HCT116 (cell line): ENCODE results near the gene NKTR. TPM values are rescaled to one million over a fixed set of nuclear protein-coding genes. Genes with fewer than 3 reads are reported as not detected.

Source experiments
- ATAC-seq: fragments of 200-7000 bp; cut with Tn5 transposase; 2 replicates; pipeline ENCODE4 v1.9.1; 2020; ENCODE audit warnings: mild to moderate bottlenecking, moderate library complexity
- BruUV-seq: library from RNA; stranded (reverse); fragments of 400-500 nt; replicated peaks from 2 replicates; lab custom pipeline; 2021; lab: Mats Ljungman, UMichigan
- CTCF ChIA-PET: fragments of 300-600 bp; sonication (Branson Sonifier 250); formaldehyde crosslinking; loops from one replicate; lab custom pipeline; 2021; ENCODE audit warnings: antibody characterized with exemption; lab: Charles Lee
- POLR2A ChIA-PET: fragments of 300-600, 350-600 bp; sonication (Branson Sonifier 250); formaldehyde crosslinking; loops from one replicate; lab custom pipeline; 2021; ENCODE audit warnings: antibody characterized with exemption; lab: Charles Lee
- RAD21 ChIA-PET, 2 experiments: fragments of 300-600 bp; sonication (Branson Sonifier 250); formaldehyde crosslinking; loops; one replicate each; lab custom pipeline; 2023; ENCODE audit warnings: low total read pairs in 2 of 2; ENCODE audit not compliant: uncharacterized antibody in 2 of 2, unreplicated experiment in 2 of 2, low non-redundant PET in 1 of 2; lab: Charles Lee
- DNase-seq: peaks from one replicate; pipeline ENCODE4 v3.0.0-alpha.2; 2010; ENCODE audit warnings: low read depth, low spot score
- H2AFZ ChIP-seq: fragments of 200-600 bp; shearing (Covaris generic), sonication (generic); 2 replicates; pipeline ENCODE4 v1.6.1; 2017; ENCODE audit warnings: low read depth, mixed run types, mixed read lengths, antibody characterized with exemption, low read length; ENCODE audit not compliant: poor library complexity, severe bottlenecking
- H3K27ac ChIP-seq: 2 replicates; pipeline ENCODE4 v1.5.1; 2012; ENCODE audit warnings: low read depth, low read length
- H3K27me3 ChIP-seq: fragments of 200-600 bp; sonication (generic); 2 replicates; pipeline ENCODE4 v1.6.1; 2016; ENCODE audit warnings: mixed run types, low read length, mixed read lengths; ENCODE audit not compliant: insufficient read depth
- H3K36me3 ChIP-seq, 2 experiments: fragments of 200-500 bp in 1 of 2; fragments of 200-600 bp in 1 of 2; sonication (Bioruptor generic) in 1 of 2; sonication (generic) in 1 of 2; 2 replicates each; pipeline versions ENCODE4 v1.5.1 to v1.6.1; 2014 to 2016; ENCODE audit warnings: low read length in 2 of 2, inconsistent platforms in 1 of 2, mixed read lengths in 1 of 2, mixed run types in 1 of 2; ENCODE audit not compliant: insufficient read depth in 2 of 2, control insufficient read depth in 1 of 2
- H3K4me1 ChIP-seq, 2 experiments: fragments of 200-600 bp in 1 of 2; sonication (generic) in 1 of 2; 2 replicates each; pipeline versions ENCODE4 v1.5.1 to v1.6.1; 2012 to 2017; ENCODE audit warnings: low read length in 2 of 2, inconsistent platforms in 1 of 2, mild to moderate bottlenecking in 1 of 2, mixed read lengths in 1 of 2, mixed run types in 1 of 2, moderate library complexity in 1 of 2; ENCODE audit not compliant: insufficient read depth in 2 of 2, control insufficient read depth in 1 of 2
- H3K4me2 ChIP-seq: fragments of 200-600 bp; sonication (generic); 2 replicates; pipeline ENCODE4 v1.6.1; 2017; ENCODE audit warnings: mixed run types, low read length, mixed read lengths
- H3K4me3 ChIP-seq, 2 experiments: fragments of 200-600 bp in 1 of 2; sonication (generic) in 1 of 2; replicated peaks in 1 of 2; 2 replicates each; pipeline ENCODE4 v1.5.1; 2011 to 2016; ENCODE audit warnings: low read length in 2 of 2, control low read depth in 1 of 2, low read depth in 1 of 2, mild to moderate bottlenecking in 1 of 2, mixed read lengths in 1 of 2, mixed run types in 1 of 2
- H3K79me2 ChIP-seq: fragments of 200-600 bp; sonication (generic); 2 replicates; pipeline ENCODE4 v1.6.1; 2017; ENCODE audit warnings: mild to moderate bottlenecking, mixed run types, low read length, moderate library complexity, mixed read lengths; ENCODE audit not compliant: insufficient read depth
- H3K9ac ChIP-seq: fragments of 200-600 bp; sonication (generic); 2 replicates; pipeline ENCODE4 v1.6.1; 2016; ENCODE audit warnings: low read length, mixed read lengths
- H3K9me2 ChIP-seq: fragments of 200-600 bp; sonication (generic), shearing (Covaris generic); 2 replicates; pipeline ENCODE4 v1.6.1; 2017; ENCODE audit warnings: mixed run types, mild to moderate bottlenecking, moderate library complexity; ENCODE audit not compliant: insufficient read depth
- H3K9me3 ChIP-seq, 2 experiments: fragments of 200-500 bp in 1 of 2; fragments of 200-600 bp in 1 of 2; sonication (Bioruptor generic) in 1 of 2; sonication (generic) in 1 of 2; 2 replicates each; pipeline ENCODE4 v1.6.1; 2014 to 2017; ENCODE audit warnings: low read length in 2 of 2, mixed read lengths in 2 of 2, inconsistent platforms in 1 of 2, low read depth in 1 of 2, mild to moderate bottlenecking in 1 of 2, mixed run types in 1 of 2, moderate library complexity in 1 of 2; ENCODE audit not compliant: control insufficient read depth in 1 of 2, insufficient read depth in 1 of 2
- H4K20me1 ChIP-seq: fragments of 200-600 bp; sonication (generic), shearing (Covaris generic); 2 replicates; pipeline ENCODE4 v1.6.1; 2017; ENCODE audit warnings: mixed run types, mild to moderate bottlenecking, moderate library complexity; ENCODE audit not compliant: insufficient read depth
- ATF3 ChIP-seq: IDR thresholded peaks from 2 replicates; pipeline ENCODE4 v1.6.1; 2012
- CBX3 ChIP-seq: IDR thresholded peaks from 2 replicates; pipeline ENCODE4 v1.6.1; 2012; ENCODE audit warnings: low read depth
- CEBPB ChIP-seq: IDR thresholded peaks from 2 replicates; pipeline ENCODE4 v1.6.1; 2012; ENCODE audit warnings: low read depth
- EGR1 ChIP-seq: IDR thresholded peaks from 2 replicates; pipeline ENCODE4 v1.6.1; 2012; ENCODE audit warnings: low read depth
- ELF1 ChIP-seq: IDR thresholded peaks from 2 replicates; pipeline ENCODE4 v1.6.1; 2012; ENCODE audit warnings: low read depth, borderline replicate concordance
- EZH2phosphoT487 ChIP-seq: fragments of 200-600 bp; IDR thresholded peaks from 2 replicates; pipeline ENCODE4 v1.6.1; 2018; ENCODE audit warnings: antibody characterized with exemption, borderline replicate concordance
- JUND ChIP-seq: IDR thresholded peaks from 2 replicates; pipeline ENCODE4 v1.6.1; 2012
- POLR2AphosphoS5 ChIP-seq: IDR thresholded peaks from 2 replicates; pipeline ENCODE4 v1.6.1; 2011; ENCODE audit warnings: mild to moderate bottlenecking, low read depth, low read length, moderate library complexity
- SP1 ChIP-seq: IDR thresholded peaks from 2 replicates; pipeline ENCODE4 v1.6.1; 2012; ENCODE audit warnings: low read depth
- TCF7L2 ChIP-seq: IDR thresholded peaks from 2 replicates; pipeline ENCODE4 v1.7.0; 2011; ENCODE audit warnings: borderline replicate concordance, inconsistent platforms; ENCODE audit not compliant: insufficient read depth, insufficient read length; ENCODE audit errors: extremely low read depth
- YY1 ChIP-seq: IDR thresholded peaks from 2 replicates; pipeline ENCODE4 v1.6.1; 2011; ENCODE audit warnings: low read length, low read depth, moderate library complexity, mild to moderate bottlenecking; ENCODE audit not compliant: insufficient replicate concordance; ENCODE audit errors: extremely low read depth
- ZNF274 ChIP-seq: fragments of 200-500 bp; sonication (Bioruptor generic); IDR thresholded peaks from 2 replicates; pipeline ENCODE4 v1.6.1; 2014; ENCODE audit warnings: mild to moderate bottlenecking, low read depth, low read length, inconsistent platforms
- intact Hi-C: fragments of 100-400 bp; cut with micrococcal nuclease; formaldehyde crosslinking; loops from 2 replicates; pipeline ENCODE4 v1.10.0; 2022
- total RNA-seq: library from RNA; stranded (reverse); gene quantifications from one replicate; pipeline ENCODE4 v1.2.1, GENCODE V29; 2021; ENCODE audit not compliant: unreplicated experiment
- TF ChIP-seq, protein P1 (sequence below), 3 experiments: fragments of 200-600 bp in 1 of 3; sonication (generic) in 1 of 3; IDR thresholded peaks in 2 of 3; conservative IDR thresholded peaks in 1 of 3; 2 replicates each; pipeline ENCODE4 v1.5.1; 2012 to 2017; ENCODE audit warnings: low read depth in 2 of 3, low read length in 2 of 3, antibody characterized with exemption in 1 of 3, borderline replicate concordance in 1 of 3, control low read depth in 1 of 3, mild to moderate bottlenecking in 1 of 3, mixed read lengths in 1 of 3, mixed run types in 1 of 3, moderate library complexity in 1 of 3; ENCODE audit not compliant: insufficient read depth in 1 of 3
- TF ChIP-seq, protein P2 (sequence below): IDR thresholded peaks from 2 replicates; pipeline ENCODE4 v1.6.1; 2012; ENCODE audit warnings: low read depth

The NKTR gene
- total RNA-seq, 1 experiment from 2014 or later = 59.7 TPM

DNA sequence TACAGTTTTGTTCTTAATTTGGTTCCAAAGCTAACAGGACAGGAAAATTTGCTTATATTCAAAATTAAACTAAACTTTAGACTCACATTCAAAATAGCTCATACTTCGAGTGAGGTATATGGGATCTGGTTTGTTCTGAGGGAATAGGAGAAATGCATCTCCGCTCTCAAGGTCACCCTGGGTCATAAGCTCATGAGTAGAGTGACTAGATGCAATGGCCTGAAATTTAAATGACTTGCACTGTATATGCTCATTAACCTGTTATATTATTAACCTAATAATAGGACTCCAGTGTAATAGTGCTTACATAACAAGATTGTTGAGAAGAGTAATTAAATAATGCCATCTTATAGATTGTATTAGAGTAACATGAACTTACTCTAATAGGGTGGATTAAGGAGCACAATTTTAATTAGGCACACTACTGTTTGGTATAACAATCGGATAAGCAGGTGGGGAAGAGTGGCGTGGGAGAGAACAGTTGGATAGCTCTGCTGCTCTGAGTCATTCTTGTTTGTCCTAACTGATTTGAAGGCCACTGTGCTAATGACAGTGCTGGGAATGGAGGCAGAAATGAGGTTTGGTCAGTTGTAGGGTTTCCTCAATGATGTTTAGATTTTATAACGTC lies 5.2 kb downstream of the NKTR start:
- ATAC-seq = no peak
- no TSS peak for BruUV-seq
- H3K4me1 ChIP-seq = peaks cover 7 to 23% of the 10 kb centered on the region in 2 experiments; a peak in 3 of 4 replicates
- TF ChIP-seq ELF1 = no peak
- TF ChIP-seq EGR1 = no peak
- TF ChIP-seq JUND = no peak
- TF ChIP-seq POLR2AphosphoS5 = no peak
- no peak for TF ChIP-seq CBX3
- no peak for TF ChIP-seq EZH2phosphoT487
- TF ChIP-seq, protein P1, sequence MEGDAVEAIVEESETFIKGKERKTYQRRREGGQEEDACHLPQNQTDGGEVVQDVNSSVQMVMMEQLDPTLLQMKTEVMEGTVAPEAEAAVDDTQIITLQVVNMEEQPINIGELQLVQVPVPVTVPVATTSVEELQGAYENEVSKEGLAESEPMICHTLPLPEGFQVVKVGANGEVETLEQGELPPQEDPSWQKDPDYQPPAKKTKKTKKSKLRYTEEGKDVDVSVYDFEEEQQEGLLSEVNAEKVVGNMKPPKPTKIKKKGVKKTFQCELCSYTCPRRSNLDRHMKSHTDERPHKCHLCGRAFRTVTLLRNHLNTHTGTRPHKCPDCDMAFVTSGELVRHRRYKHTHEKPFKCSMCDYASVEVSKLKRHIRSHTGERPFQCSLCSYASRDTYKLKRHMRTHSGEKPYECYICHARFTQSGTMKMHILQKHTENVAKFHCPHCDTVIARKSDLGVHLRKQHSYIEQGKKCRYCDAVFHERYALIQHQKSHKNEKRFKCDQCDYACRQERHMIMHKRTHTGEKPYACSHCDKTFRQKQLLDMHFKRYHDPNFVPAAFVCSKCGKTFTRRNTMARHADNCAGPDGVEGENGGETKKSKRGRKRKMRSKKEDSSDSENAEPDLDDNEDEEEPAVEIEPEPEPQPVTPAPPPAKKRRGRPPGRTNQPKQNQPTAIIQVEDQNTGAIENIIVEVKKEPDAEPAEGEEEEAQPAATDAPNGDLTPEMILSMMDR (IDR thresholded peaks at IDR 0.05 in 2 of 3, conservative IDR thresholded peaks at IDR 0.05 in 1 of 3; ENCODE audit: borderline replicate concordance in 1 of 3, insufficient read depth in 1 of 3, low read depth in 2 of 3, low read length in 2 of 3) = no peak
- no peak for TF ChIP-seq TCF7L2
- TF ChIP-seq SP1 = no peak
- no peak for TF ChIP-seq YY1
- TF ChIP-seq, protein P2, sequence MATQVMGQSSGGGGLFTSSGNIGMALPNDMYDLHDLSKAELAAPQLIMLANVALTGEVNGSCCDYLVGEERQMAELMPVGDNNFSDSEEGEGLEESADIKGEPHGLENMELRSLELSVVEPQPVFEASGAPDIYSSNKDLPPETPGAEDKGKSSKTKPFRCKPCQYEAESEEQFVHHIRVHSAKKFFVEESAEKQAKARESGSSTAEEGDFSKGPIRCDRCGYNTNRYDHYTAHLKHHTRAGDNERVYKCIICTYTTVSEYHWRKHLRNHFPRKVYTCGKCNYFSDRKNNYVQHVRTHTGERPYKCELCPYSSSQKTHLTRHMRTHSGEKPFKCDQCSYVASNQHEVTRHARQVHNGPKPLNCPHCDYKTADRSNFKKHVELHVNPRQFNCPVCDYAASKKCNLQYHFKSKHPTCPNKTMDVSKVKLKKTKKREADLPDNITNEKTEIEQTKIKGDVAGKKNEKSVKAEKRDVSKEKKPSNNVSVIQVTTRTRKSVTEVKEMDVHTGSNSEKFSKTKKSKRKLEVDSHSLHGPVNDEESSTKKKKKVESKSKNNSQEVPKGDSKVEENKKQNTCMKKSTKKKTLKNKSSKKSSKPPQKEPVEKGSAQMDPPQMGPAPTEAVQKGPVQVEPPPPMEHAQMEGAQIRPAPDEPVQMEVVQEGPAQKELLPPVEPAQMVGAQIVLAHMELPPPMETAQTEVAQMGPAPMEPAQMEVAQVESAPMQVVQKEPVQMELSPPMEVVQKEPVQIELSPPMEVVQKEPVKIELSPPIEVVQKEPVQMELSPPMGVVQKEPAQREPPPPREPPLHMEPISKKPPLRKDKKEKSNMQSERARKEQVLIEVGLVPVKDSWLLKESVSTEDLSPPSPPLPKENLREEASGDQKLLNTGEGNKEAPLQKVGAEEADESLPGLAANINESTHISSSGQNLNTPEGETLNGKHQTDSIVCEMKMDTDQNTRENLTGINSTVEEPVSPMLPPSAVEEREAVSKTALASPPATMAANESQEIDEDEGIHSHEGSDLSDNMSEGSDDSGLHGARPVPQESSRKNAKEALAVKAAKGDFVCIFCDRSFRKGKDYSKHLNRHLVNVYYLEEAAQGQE = no peak
- no peak for TF ChIP-seq ATF3
- TF ChIP-seq CEBPB = no peak
- no peak for TF ChIP-seq ZNF274
- TF ChIP-seq, all 23 proteins: peak for 0
- no peak overlapping the region for H2AFZ ChIP-seq
- no peak for DNase-seq
- no peaks in the 10 kb centered on the region for H3K9me2 ChIP-seq
- no peaks in the 10 kb centered on the region for H3K27me3 ChIP-seq
- peaks cover 99% of the 10 kb centered on the region for H3K79me2 ChIP-seq
- H4K20me1 ChIP-seq = no peaks in the 10 kb centered on the region
- RAD21 ChIA-PET = no interaction called here
- intact Hi-C loops = no loop called here
- H3K4me3 ChIP-seq = no peak overlapping the region
- no peak overlapping the region for H3K27ac ChIP-seq
- H3K36me3 ChIP-seq = peaks cover 3% of the 10 kb centered on the region in 2 experiments; a peak in 1 of 4 replicates
- H3K4me2 ChIP-seq = no peak overlapping the region
- H3K9me3 ChIP-seq = no peaks in the 10 kb centered on the region
- H3K9ac ChIP-seq = no peak overlapping the region
- CTCF ChIA-PET = no interaction called here
- POLR2A ChIA-PET = no interaction called here
